HCT116 (cell line): ENCODE measurements around the gene PDSS2.

ENCODE experiments used
- CEBPB ChIP-seq: IDR thresholded peaks from 2 replicates; pipeline ENCODE4 v1.6.1; 2012; ENCODE audit warnings: low read depth
- CTCF ChIP-seq, 3 experiments: fragments of 200-600 bp in 1 of 3; sonication (generic) in 1 of 3; IDR thresholded peaks in 2 of 3; conservative IDR thresholded peaks in 1 of 3; 2 replicates each; pipeline ENCODE4 v1.5.1; 2012 to 2017; ENCODE audit warnings: low read depth in 2 of 3, low read length in 2 of 3, antibody characterized with exemption in 1 of 3, borderline replicate concordance in 1 of 3, control low read depth in 1 of 3, mild to moderate bottlenecking in 1 of 3, mixed read lengths in 1 of 3, mixed run types in 1 of 3, moderate library complexity in 1 of 3; ENCODE audit not compliant: insufficient read depth in 1 of 3
- EZH2phosphoT487 ChIP-seq: fragments of 200-600 bp; IDR thresholded peaks from 2 replicates; pipeline ENCODE4 v1.6.1; 2018; ENCODE audit warnings: antibody characterized with exemption, borderline replicate concordance
- SP1 ChIP-seq: IDR thresholded peaks from 2 replicates; pipeline ENCODE4 v1.6.1; 2012; ENCODE audit warnings: low read depth

DNA sequence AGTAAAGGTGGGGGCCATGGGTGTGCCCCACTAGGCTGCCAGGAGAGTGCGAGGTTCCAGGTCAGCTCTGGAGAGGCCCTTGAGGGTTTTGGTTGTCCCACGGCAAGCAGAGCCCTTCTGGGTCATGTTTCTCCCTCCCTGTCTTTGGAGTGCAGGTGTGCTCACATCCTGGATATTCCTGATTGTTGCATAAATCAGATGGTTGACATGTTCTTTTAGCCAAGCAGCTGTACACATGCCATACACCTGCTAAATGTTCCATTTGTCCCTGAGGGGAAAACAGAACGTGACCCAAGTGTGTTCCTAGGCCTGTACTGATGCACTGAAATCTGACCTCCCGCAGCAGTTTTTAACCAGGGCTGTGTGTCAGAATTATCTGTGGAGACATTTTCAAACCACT is 266.5 kb downstream of the PDSS2 start:
- TF ChIP-seq SP1: no peak
- no peak for TF ChIP-seq EZH2phosphoT487
- no peak for TF ChIP-seq CTCF (IDR thresholded peaks at IDR 0.05 in 2 of 3, conservative IDR thresholded peaks at IDR 0.05 in 1 of 3; ENCODE audit: borderline replicate concordance in 1 of 3, insufficient read depth in 1 of 3, low read depth in 2 of 3, low read length in 2 of 3)
- no peak for TF ChIP-seq CEBPB
